Erythroblast (primary cell): ENCODE results near the gene DPH6.

Experiments
- GATA1 ChIP-seq: IDR thresholded peaks from 2 replicates; pipeline ENCODE4 v1.6.1; 2011; ENCODE audit warnings: low read depth, mild to moderate bottlenecking, control low read depth, low read length, moderate library complexity
- POLR2A ChIP-seq: IDR thresholded peaks from 2 replicates; pipeline ENCODE4 v1.6.1; 2011; ENCODE audit warnings: mild to moderate bottlenecking, low read length

- TF ChIP-seq POLR2A (no peak), GATA1 (no peak)
These were observed 16.7 kb upstream of the DPH6 start for GRCh38 chr15:35562641-35563040.
